ENCODE data around the gene RPL22. TPM values are rescaled to one million over a fixed set of nuclear protein-coding genes. Genes with fewer than 3 reads are reported as not detected.

Gene RPL22
- total RNA-seq, 4 donors from 2014 or later = 149 to 243 (median 178) TPM

GRCh38 chr1:6166655-6167390 is 32.6 kb downstream of the RPL22 start:
- TF ChIP-seq CTCF (IDR thresholded peaks at IDR 0.05; ENCODE audit: low read depth) = no peak

GRCh38 chr1:6166221-6166620 is 33.2 kb downstream of the RPL22 start:
- no peak for TF ChIP-seq CTCF (IDR thresholded peaks at IDR 0.05; ENCODE audit: low read depth)

GRCh38 chr1:6165441-6165985 is 33.9 kb downstream of the RPL22 start:
- no peak for TF ChIP-seq CTCF (IDR thresholded peaks at IDR 0.05; ENCODE audit: low read depth)

GRCh38 chr1:6165027-6165426 is 34.4 kb downstream of the RPL22 start:
- TF ChIP-seq CTCF (IDR thresholded peaks at IDR 0.05; ENCODE audit: low read depth) = no peak

- TF ChIP-seq CTCF (IDR thresholded peaks at IDR 0.05; ENCODE audit: low read depth) = no peak
Observed at GRCh38 chr1:6163973-6164617, 35.3 kb downstream of the RPL22 start.

GRCh38 chr1:6163191-6163972 is 36.0 kb downstream of the RPL22 start:
- TF ChIP-seq CTCF (IDR thresholded peaks at IDR 0.05; ENCODE audit: low read depth) = no peak

- no peak for TF ChIP-seq CTCF (IDR thresholded peaks at IDR 0.05; ENCODE audit: low read depth)
Observed at GRCh38 chr1:6162773-6163172, 36.6 kb downstream of the RPL22 start.

Measured in subcutaneous adipose tissue (tissue), 4 donors.